Inflammatory macrophage treated with lipopolysaccharide for 1 hour (primary cell): ENCODE results near the gene SNTG2.
"Not testable (repeated sequence)": the region's sequence is repeated elsewhere in the genome, so short reads cannot be mapped to it uniquely, and the experiment has no call there.

Experiments used
- DNase-seq, 2 donors: peaks; one replicate each; pipeline ENCODE4 v3.0.0-alpha.2; 2020 to 2022

SNTG2 gene

DNA sequence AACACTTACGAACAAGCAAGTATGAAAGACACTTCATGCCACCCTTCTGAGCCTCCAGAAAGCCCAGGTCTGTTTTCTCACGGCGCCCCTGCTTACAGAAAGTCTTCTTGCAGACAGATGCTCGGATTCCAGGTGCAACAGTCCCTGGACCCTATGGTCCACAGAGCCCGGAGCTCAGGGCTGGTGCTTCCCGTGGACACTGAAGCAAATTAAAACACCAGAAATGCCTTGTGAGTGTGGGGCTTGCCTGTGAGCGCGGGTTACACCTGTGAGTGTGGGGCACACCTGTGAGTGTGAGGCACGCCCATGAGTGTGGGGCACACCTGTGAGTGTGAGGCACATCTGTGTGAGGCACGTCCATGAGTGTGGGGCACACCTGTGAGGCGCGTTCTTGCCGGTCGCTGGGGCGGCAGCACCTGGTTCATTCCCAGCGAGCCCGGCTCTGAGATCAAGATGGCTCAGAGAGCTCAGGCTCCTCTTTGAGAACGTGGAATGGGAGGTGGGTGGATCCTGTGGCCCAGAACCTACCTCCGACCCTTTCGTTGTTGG, 257.4 kb downstream of the SNTG2 start:
- no peak for DNase-seq

- no peak for DNase-seq
These were observed 257.9 kb downstream of the SNTG2 start for GRCh38 chr2:1208522-1208921.

DNA sequence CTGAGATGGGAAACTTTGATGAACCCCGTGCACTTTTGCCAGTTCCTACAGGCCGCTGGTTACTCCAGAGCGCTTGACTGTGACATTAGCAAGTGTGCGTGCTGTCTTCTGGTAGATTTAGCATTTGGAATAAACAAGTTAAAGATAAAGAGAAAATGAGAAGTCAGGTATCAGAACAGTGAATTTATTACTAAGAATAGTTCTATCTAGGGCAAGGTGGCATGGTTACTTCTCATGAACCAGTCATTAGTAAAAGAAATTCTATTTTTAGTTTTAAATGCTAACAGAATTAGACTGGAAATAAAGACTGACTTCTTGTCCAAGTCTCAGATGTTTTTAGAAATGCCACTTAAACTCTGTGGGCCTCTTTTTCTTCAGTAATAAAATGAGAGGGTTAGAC, 258.6 kb downstream of the SNTG2 start:
- no peak for DNase-seq

DNA sequence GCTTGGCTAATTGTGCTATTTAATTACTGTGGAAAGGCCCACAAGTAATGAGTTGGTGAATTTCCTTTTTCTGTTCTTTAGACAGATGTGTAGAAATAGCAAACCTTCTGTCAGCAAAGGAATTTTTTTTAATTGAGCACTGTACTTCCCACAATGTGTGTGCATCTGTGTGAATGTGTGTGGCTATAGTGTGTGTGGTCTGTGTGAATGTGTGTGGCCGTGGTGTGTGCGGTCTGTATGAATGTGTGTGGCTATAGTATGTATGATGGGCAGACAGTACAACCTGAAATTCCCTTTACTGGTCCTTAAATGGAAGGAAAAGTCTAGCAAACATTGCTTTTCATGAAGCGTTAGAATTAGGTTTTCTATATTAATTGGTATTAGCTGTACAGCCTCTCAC, 259.1 kb downstream of the SNTG2 start:
- no peak for DNase-seq

DNA sequence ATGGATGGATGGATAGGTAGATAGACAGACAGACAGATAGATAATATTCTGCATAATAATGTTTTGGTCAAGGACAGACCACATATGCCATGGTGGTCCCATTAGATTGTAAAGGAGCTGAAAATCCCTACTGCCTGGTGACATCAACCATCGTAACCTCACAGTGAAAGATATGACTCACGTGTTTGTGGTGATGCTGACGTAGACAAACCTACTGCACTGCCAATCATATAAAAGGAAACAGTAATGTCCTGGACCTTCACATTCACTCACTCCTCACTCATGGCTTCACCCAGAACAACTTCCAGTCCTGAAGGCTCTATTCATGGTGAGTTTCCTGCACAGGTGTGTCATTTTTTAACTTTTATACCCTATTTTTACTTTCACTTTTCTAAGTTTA, 259.7 kb downstream of the SNTG2 start:
- no peak for DNase-seq

DNA sequence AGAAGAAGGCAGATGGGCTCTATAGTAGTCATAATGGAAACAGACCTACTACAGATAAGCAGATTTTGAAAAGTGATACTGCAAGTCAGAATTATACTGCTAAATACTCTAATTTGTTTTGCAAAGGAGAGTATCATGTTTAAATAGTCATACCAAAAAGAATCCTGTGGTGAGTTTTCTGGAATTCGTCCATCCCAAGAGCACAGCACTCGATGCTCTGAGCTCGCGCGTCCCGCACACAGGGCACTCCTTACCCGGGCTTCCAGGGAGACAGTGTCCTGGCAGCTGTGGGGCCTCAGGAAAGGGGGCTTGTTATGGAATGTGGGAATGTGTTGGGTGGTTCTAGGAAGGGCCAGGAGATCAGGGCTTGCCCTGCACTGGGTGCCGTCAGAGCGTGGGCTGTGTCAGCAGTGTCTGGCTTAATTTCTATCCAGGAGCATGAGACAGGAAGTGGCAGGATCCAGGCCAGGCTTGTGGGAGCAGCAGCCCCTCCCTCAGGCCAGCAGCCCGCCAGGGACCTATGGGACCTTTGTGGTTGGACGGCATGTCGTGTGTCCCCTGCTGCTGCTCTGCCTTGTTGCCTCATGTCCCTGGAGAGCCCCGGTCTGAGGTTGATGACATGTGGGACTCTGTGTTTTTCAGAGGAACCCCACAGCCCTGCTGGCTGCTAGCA, 269.4 kb downstream of the SNTG2 start:
- DNase-seq, result no peak

DNA sequence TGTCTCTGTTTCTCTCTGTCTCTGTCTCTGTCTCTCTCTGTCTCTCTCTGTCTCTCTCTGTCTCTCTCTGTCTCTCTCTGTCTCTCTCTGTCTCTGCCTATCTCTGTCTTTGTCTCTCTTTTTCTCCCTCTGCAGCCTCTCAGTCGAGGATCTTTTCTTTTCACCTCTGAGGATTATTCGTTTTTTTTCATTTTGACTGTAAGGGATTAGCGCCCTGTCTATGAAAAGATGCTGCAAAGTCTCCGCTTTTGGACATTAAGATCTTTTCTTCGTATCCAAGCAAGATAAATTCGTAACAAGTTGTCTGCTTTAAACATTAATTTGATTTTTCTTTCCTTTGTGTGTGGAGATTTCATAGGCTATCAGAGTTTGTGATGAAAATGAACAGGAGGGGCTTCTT, 271.4 kb downstream of the SNTG2 start:
- DNase-seq, result no peak

- DNase-seq, result no peak
These were observed 273.1 kb downstream of the SNTG2 start for GRCh38 chr2:1223791-1224190.

DNA sequence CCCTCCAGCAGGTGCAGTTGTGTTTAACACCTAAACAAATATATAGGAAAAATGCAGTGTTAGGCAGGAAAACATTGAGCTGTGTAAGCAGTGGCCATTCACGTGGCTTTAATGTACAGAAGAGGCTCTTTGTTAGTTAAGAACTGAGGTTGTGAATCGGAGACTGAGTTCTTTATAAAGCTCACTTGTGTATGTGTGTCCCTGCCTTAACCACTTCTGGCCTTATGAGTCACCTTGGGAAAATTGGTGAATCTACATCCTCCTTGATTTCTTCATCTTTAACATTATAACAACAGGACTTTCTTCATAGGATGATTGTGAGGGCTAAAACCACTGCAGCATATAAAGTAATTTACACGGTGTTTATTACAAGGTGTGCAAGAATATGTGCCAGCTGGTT, 274.3 kb downstream of the SNTG2 start:
- DNase-seq, result no peak

DNA sequence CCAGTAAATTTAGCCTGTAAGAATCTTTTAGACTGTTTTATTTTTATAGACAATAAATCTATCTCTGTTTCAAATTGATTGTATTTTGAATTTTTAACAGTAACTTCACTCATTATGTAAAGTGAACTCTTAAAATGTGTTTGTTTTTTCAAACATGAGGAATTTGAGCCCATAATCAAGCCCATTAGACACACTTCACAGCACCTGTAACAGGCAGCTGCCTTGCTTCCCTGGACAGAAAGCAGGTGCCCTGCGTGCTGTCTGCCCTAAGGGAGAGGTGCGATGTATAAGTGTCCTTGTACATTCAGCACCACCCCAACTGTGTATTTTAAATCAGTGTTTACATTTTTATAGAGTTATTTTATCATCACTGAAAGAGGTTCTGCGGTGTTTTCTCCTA, 276.1 kb downstream of the SNTG2 start:
- DNase-seq, result no peak

DNA sequence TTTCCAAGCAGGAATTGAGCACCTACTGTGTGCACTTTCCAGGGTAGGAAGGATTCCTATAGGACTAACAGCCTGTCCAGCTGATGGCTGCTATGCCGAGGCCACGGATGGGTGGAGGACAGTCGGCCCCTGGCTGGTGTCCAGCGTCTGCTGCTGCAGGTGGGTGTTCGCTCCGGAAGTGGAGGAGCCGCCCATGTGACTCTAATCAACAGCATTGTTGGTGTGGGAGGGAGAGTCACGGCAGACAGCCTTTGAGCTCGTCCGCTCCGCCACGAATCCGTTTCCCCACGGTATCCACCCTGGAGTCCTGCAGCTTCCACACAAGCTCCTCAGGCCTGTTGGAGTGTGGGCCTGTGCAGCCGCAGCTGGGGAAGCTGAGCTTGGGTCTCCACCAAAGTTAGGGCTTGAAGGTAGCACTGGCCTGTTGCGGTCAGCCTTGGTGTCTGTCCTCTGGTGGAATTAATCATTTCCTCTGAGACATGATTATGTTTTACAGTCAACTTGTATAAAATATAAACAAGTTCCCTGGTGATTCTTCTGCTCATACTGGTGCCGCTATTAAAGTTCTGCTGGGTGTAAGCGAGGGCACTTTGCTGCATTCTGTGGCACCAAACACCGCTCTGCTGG, 276.7 kb downstream of the SNTG2 start:
- no peak for DNase-seq

DNA sequence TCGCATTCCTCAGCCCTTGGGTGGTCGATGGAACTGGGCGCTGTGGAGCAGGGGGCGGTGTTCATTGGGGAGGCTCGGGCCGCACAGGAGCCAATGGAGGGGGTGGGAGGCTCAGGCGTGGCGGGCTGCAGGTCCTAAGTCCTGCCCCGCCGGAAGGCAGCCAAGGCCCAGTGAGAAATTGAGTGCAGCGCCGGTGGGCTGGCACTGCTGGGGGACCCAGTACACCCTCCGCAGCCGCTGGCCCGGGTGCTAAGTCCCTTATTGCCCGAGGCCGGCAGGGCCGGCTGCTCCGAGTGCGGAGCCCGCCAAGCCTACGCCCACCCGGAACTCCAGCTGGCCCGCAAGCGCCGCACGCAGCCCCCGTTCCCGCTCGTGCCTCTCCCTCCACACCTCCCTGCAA, 278.9 kb downstream of the SNTG2 start:
- not testable (repeated sequence) for DNase-seq

DNA sequence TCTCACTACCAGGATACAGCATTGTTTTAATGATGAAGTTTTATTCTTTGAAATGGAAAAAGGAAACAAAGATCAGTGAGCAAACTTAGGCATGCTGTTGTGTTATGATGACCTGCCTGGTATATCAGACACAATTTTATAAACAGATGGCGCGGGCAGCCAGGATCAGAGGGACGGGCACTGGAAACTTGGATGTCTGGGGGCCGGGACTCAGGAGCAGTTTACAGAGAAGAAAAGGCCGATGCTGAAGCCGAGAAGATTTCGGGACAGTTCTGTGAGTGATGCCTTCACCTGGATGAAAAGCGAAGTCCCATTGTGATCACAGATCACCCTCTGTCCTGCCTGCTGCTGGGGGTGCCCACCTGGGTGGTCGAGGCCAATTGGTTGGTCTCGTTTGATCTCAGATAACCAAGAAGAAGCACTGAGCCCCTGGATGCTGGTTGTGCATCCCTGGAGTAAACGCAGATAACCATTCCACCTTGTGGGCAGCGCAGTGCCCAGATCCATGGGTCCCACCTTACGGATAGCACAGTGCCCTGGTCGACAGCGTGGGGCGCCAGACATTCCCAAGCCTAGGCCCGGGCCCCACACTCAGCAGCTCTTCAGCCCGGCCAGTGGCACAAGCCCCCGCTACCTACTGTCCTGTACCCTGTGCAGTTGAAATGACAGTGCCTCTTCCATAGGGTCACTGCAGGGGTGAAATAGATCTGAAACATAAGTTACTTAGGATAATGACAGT, 279.7 kb downstream of the SNTG2 start:
- DNase-seq, result no peak

DNA sequence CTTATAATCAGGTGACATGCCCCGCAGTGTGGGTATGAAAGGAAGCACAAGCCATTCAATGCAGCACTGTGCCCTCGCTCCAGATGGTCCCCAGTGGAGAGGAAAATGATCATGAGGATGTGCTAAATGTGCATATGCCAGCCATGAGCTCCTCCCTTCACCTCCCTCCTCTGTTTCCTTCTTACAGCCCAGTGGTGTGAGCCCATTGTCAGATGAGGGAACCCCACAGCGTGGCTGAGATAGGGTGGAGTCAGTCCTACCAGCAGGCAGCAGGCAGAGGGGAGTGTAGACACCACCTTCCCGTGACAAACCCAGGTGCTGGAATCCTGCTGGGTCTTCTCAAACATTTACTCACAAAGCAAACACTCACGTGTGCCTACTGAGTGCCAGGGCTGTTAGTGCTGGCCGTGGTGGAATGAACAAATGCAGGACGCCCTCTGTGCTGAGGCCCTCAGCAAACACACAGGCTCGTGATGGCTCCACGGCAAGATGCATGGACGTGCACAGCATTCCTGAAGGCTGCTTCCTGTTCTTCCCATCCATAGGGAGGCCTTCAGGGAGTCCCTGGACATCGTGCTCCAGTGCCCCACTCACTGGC, 280.9 kb downstream of the SNTG2 start:
- no peak for DNase-seq

GRCh38 chr2:1233281-1233680, 282.6 kb downstream of the SNTG2 start:
- DNase-seq, result no peak

DNA sequence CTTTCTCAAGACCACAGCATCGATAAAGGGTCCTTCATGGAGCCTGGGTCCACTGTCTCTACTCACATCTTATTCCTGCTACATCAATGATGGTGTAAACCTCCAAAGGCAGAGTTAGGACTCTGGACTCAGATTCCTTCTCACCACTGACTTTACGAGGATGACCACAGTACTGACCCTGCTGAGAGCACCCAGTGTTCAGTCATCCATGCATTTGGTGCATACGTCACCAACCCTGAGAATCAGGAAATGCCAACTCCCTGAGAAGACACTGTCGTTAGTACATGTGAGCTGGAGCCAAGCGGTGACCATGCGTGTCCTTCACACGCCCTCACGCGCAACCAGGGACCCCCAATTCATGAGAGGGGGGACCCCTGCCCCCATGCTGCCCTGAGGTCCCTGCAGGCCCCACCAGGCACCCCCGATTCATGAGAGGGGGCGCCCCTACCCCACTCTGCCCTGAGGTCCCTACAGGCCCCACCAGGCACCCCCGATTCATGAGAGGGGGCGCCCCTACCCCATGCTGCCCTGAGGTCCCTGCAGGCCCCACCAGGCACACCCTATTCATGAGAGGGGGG, 284.2 kb downstream of the SNTG2 start:
- no peak for DNase-seq

DNA sequence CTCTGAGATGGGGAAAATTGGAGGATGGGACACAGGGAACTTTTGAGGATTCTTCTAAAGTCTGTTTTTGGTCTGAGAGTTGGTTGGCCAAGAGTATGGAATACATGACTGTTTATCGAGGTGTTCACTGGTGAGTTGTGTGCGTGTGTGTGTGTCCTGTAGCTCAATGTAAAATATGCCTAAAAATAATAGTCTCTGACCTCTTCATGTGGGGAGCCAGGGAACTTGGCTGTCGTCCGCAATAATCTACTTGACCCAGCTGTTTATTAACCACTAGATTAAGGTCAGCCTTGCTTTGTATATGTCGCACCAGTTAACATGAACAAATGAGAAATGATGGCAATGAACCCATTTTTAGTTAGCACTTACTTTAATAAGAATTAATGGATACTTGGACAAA, 285.2 kb downstream of the SNTG2 start:
- no peak for DNase-seq

DNA sequence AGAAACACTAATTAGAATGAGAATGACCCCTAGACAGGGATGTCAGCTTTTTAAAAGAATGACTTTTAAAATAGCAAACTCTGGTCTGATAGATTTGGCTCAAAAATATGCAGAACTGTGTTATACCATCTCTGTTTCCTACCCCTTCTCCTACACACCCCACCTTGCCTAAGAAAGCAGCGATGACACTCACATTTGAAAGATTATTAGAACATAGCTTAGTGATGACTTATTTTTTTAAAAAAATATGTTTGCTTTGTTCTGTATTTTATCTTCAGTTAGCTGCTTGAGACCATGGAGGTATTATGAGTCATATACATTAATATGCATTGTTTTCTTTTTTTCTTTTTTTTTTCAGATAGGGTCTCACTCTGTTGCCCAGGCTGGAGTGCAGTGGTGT, 286.0 kb downstream of the SNTG2 start:
- DNase-seq, result no peak

DNA sequence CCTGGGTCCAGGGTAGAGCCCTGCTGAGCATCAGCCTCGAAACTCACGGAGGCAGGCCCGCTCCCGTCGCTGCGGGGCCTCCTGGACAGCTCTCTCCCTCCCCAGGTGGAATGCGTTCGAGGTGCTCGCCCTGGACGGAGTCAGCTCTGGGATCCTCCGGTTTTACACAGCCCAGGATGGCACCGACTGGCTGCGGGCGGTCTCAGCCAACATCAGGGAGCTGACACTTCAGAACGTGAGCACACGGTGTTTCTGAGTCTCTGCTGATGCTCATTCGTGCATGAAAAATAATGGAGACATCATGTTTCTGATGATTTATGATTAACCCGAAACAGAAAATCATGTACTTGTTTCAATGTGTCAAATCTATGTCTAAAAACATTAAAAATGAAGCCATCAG, 287.1 kb downstream of the SNTG2 start:
- DNase-seq, result no peak

DNA sequence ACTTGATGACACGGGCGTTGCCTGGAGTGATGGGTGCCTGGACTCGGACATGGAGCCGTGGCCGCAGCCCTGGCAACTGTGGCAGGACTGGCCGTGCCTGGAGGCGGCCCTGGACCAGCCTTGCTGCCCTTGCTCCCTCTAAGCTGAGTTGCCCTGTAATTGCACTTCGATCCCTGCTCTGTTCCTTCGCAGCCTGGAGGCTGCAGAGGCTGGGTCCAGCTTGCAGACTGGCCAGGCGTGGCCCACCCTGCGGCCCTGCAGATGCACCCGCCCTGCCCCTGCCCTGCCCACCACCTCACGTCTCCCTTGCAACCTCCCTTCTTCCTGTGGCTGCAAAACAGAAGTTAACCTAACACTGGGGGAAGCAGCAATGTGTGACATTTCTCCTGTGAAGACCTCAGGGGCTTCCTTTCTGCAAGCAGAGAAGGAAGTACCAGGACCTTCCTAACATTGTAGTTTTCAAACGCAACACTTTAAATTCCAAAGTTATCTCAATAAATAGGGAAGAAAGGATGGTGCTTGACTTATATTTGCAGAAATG, 288.0 kb downstream of the SNTG2 start:
- DNase-seq, result no peak

DNA sequence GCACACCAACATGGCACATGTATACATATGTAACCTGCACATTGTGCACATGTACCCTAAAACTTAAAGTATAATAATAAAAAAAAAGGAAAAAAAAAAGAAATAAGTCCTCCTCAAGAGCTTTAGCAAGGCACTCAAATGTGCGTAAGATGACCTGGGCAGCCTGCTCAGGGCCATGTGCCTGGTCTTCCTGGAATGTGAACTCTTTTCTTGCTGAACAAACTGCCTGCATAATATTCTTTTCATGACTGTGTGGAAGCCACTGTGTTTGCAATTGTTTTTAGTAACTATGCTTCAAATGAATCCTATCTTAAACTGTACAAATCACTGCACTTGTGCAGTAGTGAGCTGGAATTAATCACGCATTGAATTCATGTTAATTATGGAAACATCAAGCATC, 294.5 kb downstream of the SNTG2 start:
- no peak for DNase-seq

GRCh38 chr2:1246239-1246638, 295.6 kb downstream of the SNTG2 start:
- no peak for DNase-seq

DNA sequence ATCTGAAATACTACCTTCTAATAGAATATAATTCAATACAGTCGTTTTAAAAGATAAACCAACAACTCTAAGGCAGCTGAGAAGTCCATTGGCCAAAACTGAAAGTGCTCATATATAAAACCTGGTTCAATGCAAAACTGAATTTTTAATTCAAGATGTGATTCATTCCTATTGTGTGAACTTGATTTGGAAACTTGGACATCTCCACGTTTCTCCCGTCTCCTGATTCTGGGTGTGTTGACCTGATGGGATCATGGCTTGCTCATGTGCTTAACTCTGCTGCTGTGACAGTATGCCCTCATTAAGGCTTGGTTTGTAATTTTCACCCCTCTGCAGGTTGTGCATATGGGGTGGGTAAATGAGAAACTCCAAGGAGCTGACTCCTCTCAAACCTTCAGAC, 296.3 kb downstream of the SNTG2 start:
- DNase-seq, result no peak
